HEK293 (cell line): ENCODE data around the gene MAP2.

Experiments used
- CTCF ChIA-PET: fragments of 350-600 bp; formaldehyde crosslinking; extraction: SDS; loops from one replicate; lab custom pipeline; 2021; ENCODE audit warnings: antibody characterized with exemption; lab: Yijun Ruan, JAX
- POLR2A ChIA-PET: fragments of 300-600 bp; formaldehyde crosslinking; extraction: SDS; loops from one replicate; lab custom pipeline; 2020; ENCODE audit warnings: antibody characterized with exemption, inconsistent platforms; lab: Yijun Ruan, JAX
- H3K27ac ChIP-seq: fragments of 200-500 bp; sonication (Bioruptor generic); 2 replicates; pipeline ENCODE4 v1.5.1; 2014; ENCODE audit warnings: low read depth, low read length, control low read depth, inconsistent platforms; ENCODE audit errors: extremely low read depth
- H3K36me3 ChIP-seq, 2 experiments: fragments of 200-500 bp in 1 of 2; sonication (Bioruptor generic) in 1 of 2; 1 replicate in 1 of 2; 2 replicates in 1 of 2; pipeline ENCODE4 v1.5.1; 2014 to 2017; ENCODE audit warnings: inconsistent platforms in 2 of 2, low read length in 2 of 2; ENCODE audit not compliant: control insufficient read depth in 2 of 2, insufficient read depth in 1 of 2
- H3K4me1 ChIP-seq: fragments of 200-500 bp; sonication (Bioruptor generic); 2 replicates; pipeline ENCODE4 v1.5.1; 2014; ENCODE audit warnings: mild to moderate bottlenecking, low read length, inconsistent platforms; ENCODE audit not compliant: control insufficient read depth, insufficient read depth
- H3K4me3 ChIP-seq: 2 replicates; pipeline ENCODE4 v1.5.1; 2011; ENCODE audit warnings: low read depth, mild to moderate bottlenecking, control low read depth, low read length, moderate library complexity
- H3K9me3 ChIP-seq: fragments of 200-500 bp; sonication (Bioruptor generic); 2 replicates; pipeline ENCODE4 v1.5.1; 2014; ENCODE audit warnings: low read depth, low read length, inconsistent platforms; ENCODE audit not compliant: control insufficient read depth, insufficient read depth
- SCRT2 ChIP-seq: fragments of 450-650 bp; formaldehyde crosslinking; IDR thresholded peaks from 2 replicates; pipeline ENCODE4 v1.5.1; 2016; ENCODE audit warnings: missing biosample characterization, missing genetic modification characterization
- SETDB1 ChIP-seq: IDR thresholded peaks from one replicate; pipeline ENCODE4 v1.6.1; 2017; ENCODE audit warnings: mild to moderate bottlenecking, low read length, moderate library complexity, mixed read lengths; ENCODE audit not compliant: insufficient read length
- YY1 ChIP-seq: fragments of 450-650 bp; formaldehyde crosslinking; IDR thresholded peaks from 2 replicates; pipeline ENCODE4 v1.5.1; 2018; ENCODE audit warnings: missing biosample characterization, missing genetic modification characterization
- ZBTB48 ChIP-seq: fragments of 450-650 bp; formaldehyde crosslinking; IDR thresholded peaks from 2 replicates; pipeline ENCODE4 v1.5.1; 2016; ENCODE audit warnings: missing biosample characterization, missing genetic modification characterization
- ZEB2 ChIP-seq: fragments of 450-650 bp; formaldehyde crosslinking; IDR thresholded peaks from 2 replicates; pipeline ENCODE4 v1.5.1; 2016; ENCODE audit warnings: missing biosample characterization, missing genetic modification characterization
- ZNF138 ChIP-seq: fragments of 450-650 bp; formaldehyde crosslinking; IDR thresholded peaks from 2 replicates; pipeline ENCODE4 v1.5.1; 2016; ENCODE audit warnings: missing biosample characterization, missing genetic modification characterization, borderline replicate concordance
- ZNF19 ChIP-seq: fragments of 450-650 bp; formaldehyde crosslinking; IDR thresholded peaks from 2 replicates; pipeline ENCODE4; 2016; ENCODE audit warnings: missing biosample characterization, missing genetic modification characterization, low read depth
- ZNF211 ChIP-seq: fragments of 450-650 bp; formaldehyde crosslinking; IDR thresholded peaks from 2 replicates; pipeline ENCODE4 v1.5.1; 2016; ENCODE audit warnings: low read depth, missing biosample characterization, missing genetic modification characterization
- ZNF274 ChIP-seq, 2 experiments: fragments of 200-500 bp in 1 of 2; fragments of 450-650 bp in 1 of 2; sonication (Bioruptor generic) in 1 of 2; formaldehyde crosslinking in 1 of 2; IDR thresholded peaks; 2 replicates each; pipeline versions ENCODE4 v1.5.1 to v1.6.1; 2014 to 2016; ENCODE audit warnings: borderline replicate concordance in 1 of 2, inconsistent platforms in 1 of 2, low read length in 1 of 2, missing biosample characterization in 1 of 2, missing genetic modification characterization in 1 of 2
- ZNF311 ChIP-seq: fragments of 450-650 bp; formaldehyde crosslinking; IDR thresholded peaks from 2 replicates; pipeline ENCODE4 v1.5.1; 2017; ENCODE audit warnings: missing biosample characterization, missing genetic modification characterization, borderline replicate concordance
- ZNF423 ChIP-seq: fragments of 450-650 bp; formaldehyde crosslinking; IDR thresholded peaks from 2 replicates; pipeline ENCODE4 v1.5.1; 2016; ENCODE audit warnings: missing biosample characterization, missing genetic modification characterization
- ZNF510 ChIP-seq: fragments of 450-650 bp; formaldehyde crosslinking; IDR thresholded peaks from 2 replicates; pipeline ENCODE4 v1.5.1; 2018; ENCODE audit warnings: mild to moderate bottlenecking, missing genetic modification characterization, missing biosample characterization; ENCODE audit not compliant: insufficient replicate concordance
- ZNF549 ChIP-seq: fragments of 450-650 bp; IDR thresholded peaks from 2 replicates; pipeline ENCODE4 v1.5.1; 2018; ENCODE audit warnings: missing biosample characterization, missing genetic modification characterization, mild to moderate bottlenecking, inconsistent platforms, moderate library complexity
- ZNF558 ChIP-seq: fragments of 450-650 bp; formaldehyde crosslinking; IDR thresholded peaks from 2 replicates; pipeline ENCODE4 v1.5.1; 2016; ENCODE audit warnings: missing biosample characterization, missing genetic modification characterization
- ZNF561 ChIP-seq: fragments of 450-650 bp; IDR thresholded peaks from 2 replicates; pipeline ENCODE4 v1.5.1; 2018; ENCODE audit warnings: missing biosample characterization, missing genetic modification characterization, borderline replicate concordance
- ZNF626 ChIP-seq: fragments of 450-650 bp; sonication (Bioruptor Pico); formaldehyde crosslinking; IDR thresholded peaks from 2 replicates; pipeline ENCODE4 v1.5.1; 2018; ENCODE audit warnings: missing biosample characterization, missing genetic modification characterization, inconsistent platforms
- ZNF629 ChIP-seq: fragments of 450-650 bp; formaldehyde crosslinking; IDR thresholded peaks from 2 replicates; pipeline ENCODE4 v1.5.1; 2017; ENCODE audit warnings: missing biosample characterization, missing genetic modification characterization
- ZNF776 ChIP-seq: fragments of 450-650 bp; formaldehyde crosslinking; IDR thresholded peaks from 2 replicates; pipeline ENCODE4 v1.5.0; 2017; ENCODE audit warnings: missing biosample characterization, missing genetic modification characterization, borderline replicate concordance
- ZNF785 ChIP-seq: fragments of 450-650 bp; formaldehyde crosslinking; IDR thresholded peaks from 2 replicates; pipeline ENCODE4 v1.5.1; 2016; ENCODE audit warnings: missing biosample characterization, missing genetic modification characterization
- ZNF843 ChIP-seq: fragments of 450-650 bp; formaldehyde crosslinking; IDR thresholded peaks from 2 replicates; pipeline ENCODE4 v1.5.1; 2016; ENCODE audit warnings: missing biosample characterization, missing genetic modification characterization
- TF ChIP-seq, protein P1 (sequence below): IDR thresholded peaks from 2 replicates; pipeline ENCODE4 v1.6.1; 2011; ENCODE audit warnings: mild to moderate bottlenecking, low read depth, low read length, borderline replicate concordance
- TF ChIP-seq, protein P2 (sequence below): fragments of 450-650 bp; formaldehyde crosslinking; IDR thresholded peaks from 2 replicates; pipeline ENCODE4 v1.5.1; 2016; ENCODE audit warnings: missing biosample characterization, missing genetic modification characterization
- TF ChIP-seq, protein P3 (sequence below): fragments of 450-650 bp; formaldehyde crosslinking; IDR thresholded peaks from 2 replicates; pipeline ENCODE4 v1.5.1; 2016; ENCODE audit warnings: missing biosample characterization, missing genetic modification characterization
- TF ChIP-seq, protein P4 (sequence below): fragments of 450-650 bp; formaldehyde crosslinking; IDR thresholded peaks from 2 replicates; pipeline ENCODE4 v1.5.1; 2017; ENCODE audit warnings: missing biosample characterization, mild to moderate bottlenecking, missing genetic modification characterization, moderate library complexity
- TF ChIP-seq, protein P5 (sequence below): fragments of 450-650 bp; formaldehyde crosslinking; IDR thresholded peaks from 2 replicates; pipeline ENCODE4 v1.5.1; 2016; ENCODE audit warnings: missing biosample characterization, missing genetic modification characterization
- TF ChIP-seq, protein P6 (sequence below): fragments of 450-650 bp; IDR thresholded peaks from 2 replicates; pipeline ENCODE4 v1.5.1; 2018; ENCODE audit warnings: missing biosample characterization, missing genetic modification characterization

The MAP2 gene

DNA sequence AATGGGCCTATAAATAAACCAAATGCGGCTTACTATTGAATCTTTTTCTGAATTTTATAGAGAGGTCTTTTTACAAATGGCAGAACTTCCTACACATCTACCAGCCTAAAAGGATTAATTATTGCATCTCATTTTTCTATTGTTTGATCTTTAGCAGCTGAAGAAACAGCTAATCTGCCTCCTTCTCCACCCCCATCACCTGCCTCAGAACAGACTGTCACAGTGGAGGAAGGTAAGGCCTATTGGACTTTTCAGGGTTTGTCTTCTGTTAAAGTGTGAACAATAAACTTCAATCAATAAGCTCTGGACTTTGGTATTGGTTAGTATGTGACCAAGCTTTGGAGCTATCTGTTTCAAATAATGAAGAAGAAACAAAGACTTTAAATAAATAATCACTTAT, 256.7 kb downstream of the MAP2 start:
- ChIA-PET CTCF (interaction anchor here (0.8 kb wide), 1 partner anchor 21 kb away, joined by 4 read pairs; no protein-coding TSS in a partner anchor), POLR2A (no interaction called here)
- Histone ChIP-seq H3K36me3 (no peaks in the 10 kb centered on the region), H3K4me3 (no peak overlapping the region), H3K27ac (no peak overlapping the region), H3K9me3 (no peaks in the 10 kb centered on the region), H3K4me1 (no peaks in the 10 kb centered on the region)
- TF ChIP-seq, protein P1, sequence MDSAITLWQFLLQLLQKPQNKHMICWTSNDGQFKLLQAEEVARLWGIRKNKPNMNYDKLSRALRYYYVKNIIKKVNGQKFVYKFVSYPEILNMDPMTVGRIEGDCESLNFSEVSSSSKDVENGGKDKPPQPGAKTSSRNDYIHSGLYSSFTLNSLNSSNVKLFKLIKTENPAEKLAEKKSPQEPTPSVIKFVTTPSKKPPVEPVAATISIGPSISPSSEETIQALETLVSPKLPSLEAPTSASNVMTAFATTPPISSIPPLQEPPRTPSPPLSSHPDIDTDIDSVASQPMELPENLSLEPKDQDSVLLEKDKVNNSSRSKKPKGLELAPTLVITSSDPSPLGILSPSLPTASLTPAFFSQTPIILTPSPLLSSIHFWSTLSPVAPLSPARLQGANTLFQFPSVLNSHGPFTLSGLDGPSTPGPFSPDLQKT, result no peak
- TF ChIP-seq ZEB2 (tag by site-specific recombination) (no peak), ZNF423 (tag by site-specific recombination) (no peak), ZNF629 (tag by site-specific recombination) (no peak), YY1 (tag by site-specific recombination) (no peak), SETDB1 (no peak), ZNF211 (tag by site-specific recombination) (no peak), ZNF549 (tag by site-specific recombination) (no peak), ZNF19 (tag by site-specific recombination) (no peak), ZNF311 (tag by site-specific recombination) (no peak), SCRT2 (no peak), ZNF558 (tag by site-specific recombination) (no peak), ZNF776 (no peak), ZNF138 (tag by site-specific recombination) (no peak), ZNF843 (tag by site-specific recombination) (no peak), ZNF626 (tag by site-specific recombination) (no peak)
- TF ChIP-seq, protein P2, sequence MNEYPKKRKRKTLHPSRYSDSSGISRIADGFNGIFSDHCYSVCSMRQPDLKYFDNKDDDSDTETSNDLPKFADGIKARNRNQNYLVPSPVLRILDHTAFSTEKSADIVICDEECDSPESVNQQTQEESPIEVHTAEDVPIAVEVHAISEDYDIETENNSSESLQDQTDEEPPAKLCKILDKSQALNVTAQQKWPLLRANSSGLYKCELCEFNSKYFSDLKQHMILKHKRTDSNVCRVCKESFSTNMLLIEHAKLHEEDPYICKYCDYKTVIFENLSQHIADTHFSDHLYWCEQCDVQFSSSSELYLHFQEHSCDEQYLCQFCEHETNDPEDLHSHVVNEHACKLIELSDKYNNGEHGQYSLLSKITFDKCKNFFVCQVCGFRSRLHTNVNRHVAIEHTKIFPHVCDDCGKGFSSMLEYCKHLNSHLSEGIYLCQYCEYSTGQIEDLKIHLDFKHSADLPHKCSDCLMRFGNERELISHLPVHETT (tag by site-specific recombination), result no peak
- TF ChIP-seq, protein P3, sequence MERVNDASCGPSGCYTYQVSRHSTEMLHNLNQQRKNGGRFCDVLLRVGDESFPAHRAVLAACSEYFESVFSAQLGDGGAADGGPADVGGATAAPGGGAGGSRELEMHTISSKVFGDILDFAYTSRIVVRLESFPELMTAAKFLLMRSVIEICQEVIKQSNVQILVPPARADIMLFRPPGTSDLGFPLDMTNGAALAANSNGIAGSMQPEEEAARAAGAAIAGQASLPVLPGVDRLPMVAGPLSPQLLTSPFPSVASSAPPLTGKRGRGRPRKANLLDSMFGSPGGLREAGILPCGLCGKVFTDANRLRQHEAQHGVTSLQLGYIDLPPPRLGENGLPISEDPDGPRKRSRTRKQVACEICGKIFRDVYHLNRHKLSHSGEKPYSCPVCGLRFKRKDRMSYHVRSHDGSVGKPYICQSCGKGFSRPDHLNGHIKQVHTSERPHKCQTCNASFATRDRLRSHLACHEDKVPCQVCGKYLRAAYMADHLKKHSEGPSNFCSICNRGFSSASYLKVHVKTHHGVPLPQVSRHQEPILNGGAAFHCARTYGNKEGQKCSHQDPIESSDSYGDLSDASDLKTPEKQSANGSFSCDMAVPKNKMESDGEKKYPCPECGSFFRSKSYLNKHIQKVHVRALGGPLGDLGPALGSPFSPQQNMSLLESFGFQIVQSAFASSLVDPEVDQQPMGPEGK (tag by site-specific recombination), result no peak
- TF ChIP-seq, protein P4, sequence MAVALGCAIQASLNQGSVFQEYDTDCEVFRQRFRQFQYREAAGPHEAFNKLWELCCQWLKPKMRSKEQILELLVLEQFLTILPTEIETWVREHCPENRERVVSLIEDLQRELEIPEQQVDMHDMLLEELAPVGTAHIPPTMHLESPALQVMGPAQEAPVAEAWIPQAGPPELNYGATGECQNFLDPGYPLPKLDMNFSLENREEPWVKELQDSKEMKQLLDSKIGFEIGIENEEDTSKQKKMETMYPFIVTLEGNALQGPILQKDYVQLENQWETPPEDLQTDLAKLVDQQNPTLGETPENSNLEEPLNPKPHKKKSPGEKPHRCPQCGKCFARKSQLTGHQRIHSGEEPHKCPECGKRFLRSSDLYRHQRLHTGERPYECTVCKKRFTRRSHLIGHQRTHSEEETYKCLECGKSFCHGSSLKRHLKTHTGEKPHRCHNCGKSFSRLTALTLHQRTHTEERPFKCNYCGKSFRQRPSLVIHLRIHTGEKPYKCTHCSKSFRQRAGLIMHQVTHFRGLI (tag by site-specific recombination), result no peak

DNA sequence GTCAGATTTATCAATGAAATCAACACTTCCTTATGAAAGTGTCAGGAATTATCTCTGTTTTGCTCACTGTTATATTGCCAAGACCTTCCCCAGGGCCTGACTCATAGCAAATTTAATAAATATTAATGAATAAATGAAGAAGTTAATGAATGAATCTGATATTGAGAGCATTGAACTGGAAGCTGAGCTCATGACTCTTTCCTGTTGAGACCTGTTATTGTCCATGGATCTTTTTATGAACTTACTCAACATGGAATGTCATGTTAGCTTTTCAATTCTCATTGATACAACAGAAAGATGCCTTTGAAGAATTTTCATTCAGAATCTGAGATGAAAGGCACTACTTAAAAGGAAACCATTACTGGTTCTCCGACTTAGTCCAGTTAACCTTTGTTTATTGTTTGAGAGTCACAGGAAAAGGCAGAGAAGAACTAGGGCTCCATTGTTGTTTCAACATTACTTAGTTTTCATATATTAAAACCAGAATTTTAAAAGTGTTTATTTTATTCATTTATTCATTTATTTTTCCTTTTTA, 257.4 kb downstream of the MAP2 start:
- POLR2A ChIA-PET, result no interaction called here
- H3K36me3 ChIP-seq, result no peaks in the 10 kb centered on the region
- TF ChIP-seq, protein P5, sequence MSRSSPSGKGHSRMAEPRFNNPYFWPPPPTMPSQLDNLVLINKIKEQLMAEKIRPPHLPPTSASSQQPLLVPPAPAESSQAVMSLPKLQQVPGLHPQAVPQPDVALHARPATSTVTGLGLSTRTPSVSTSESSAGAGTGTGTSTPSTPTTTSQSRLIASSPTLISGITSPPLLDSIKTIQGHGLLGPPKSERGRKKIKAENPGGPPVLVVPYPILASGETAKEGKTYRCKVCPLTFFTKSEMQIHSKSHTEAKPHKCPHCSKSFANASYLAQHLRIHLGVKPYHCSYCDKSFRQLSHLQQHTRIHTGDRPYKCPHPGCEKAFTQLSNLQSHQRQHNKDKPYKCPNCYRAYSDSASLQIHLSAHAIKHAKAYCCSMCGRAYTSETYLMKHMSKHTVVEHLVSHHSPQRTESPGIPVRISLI (tag by site-specific recombination), result no peak
- TF ChIP-seq ZNF785 (tag by site-specific recombination) (no peak), ZNF274 (IDR thresholded peaks at IDR 0.05; ENCODE audit: low read length) (no peak), ZNF274 (tag by site-specific recombination; IDR thresholded peaks at IDR 0.05; ENCODE audit: borderline replicate concordance) (no peak), ZNF510 (tag by site-specific recombination) (no peak), ZNF561 (tag by site-specific recombination) (no peak), ZBTB48 (tag by site-specific recombination) (no peak), ZNF843 (tag by site-specific recombination) (no peak), YY1 (tag by site-specific recombination) (no peak)
- TF ChIP-seq, protein P6, sequence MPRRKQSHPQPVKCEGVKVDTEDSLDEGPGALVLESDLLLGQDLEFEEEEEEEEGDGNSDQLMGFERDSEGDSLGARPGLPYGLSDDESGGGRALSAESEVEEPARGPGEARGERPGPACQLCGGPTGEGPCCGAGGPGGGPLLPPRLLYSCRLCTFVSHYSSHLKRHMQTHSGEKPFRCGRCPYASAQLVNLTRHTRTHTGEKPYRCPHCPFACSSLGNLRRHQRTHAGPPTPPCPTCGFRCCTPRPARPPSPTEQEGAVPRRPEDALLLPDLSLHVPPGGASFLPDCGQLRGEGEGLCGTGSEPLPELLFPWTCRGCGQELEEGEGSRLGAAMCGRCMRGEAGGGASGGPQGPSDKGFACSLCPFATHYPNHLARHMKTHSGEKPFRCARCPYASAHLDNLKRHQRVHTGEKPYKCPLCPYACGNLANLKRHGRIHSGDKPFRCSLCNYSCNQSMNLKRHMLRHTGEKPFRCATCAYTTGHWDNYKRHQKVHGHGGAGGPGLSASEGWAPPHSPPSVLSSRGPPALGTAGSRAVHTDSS, result no peak

More for the DNA sequence above, 257.4 kb downstream of the MAP2 start:
- Histone ChIP-seq H3K4me3 (no peak overlapping the region), H3K27ac (no peak overlapping the region), H3K4me1 (no peaks in the 10 kb centered on the region), H3K9me3 (no peaks in the 10 kb centered on the region)
- CTCF ChIA-PET, result no interaction called here
